Mucosa of stomach (tissue), 1 donor: ENCODE data around the gene CABP1.
"Not testable (repeated sequence)": the region's sequence is repeated elsewhere in the genome, so short reads cannot be mapped to it uniquely, and the experiment has no call there.

Experiments
- H3K27me3 ChIP-seq: one replicate; pipeline ENCODE4 v1.7.0; 2013; ENCODE audit warnings: mild to moderate bottlenecking, low read length; ENCODE audit not compliant: control insufficient read depth, insufficient read depth
- H3K36me3 ChIP-seq: one replicate; pipeline ENCODE4 v1.7.0; 2013; ENCODE audit warnings: low read length; ENCODE audit not compliant: control insufficient read depth, insufficient read depth
- H3K4me1 ChIP-seq: one replicate; pipeline ENCODE4 v1.7.0; 2013; ENCODE audit warnings: mild to moderate bottlenecking, low read length; ENCODE audit not compliant: control insufficient read depth, insufficient read depth
- H3K4me3 ChIP-seq: one replicate; pipeline ENCODE4 v1.7.0; 2013; ENCODE audit warnings: low read length
- H3K9ac ChIP-seq: one replicate; pipeline ENCODE4 v1.7.0; 2013; ENCODE audit warnings: mild to moderate bottlenecking, low read length, moderate library complexity
- H3K9me3 ChIP-seq: one replicate; pipeline ENCODE4 v1.7.0; 2013; ENCODE audit warnings: mild to moderate bottlenecking, low read length, moderate library complexity; ENCODE audit not compliant: control insufficient read depth
- donor health status: Pancreatic carcinoma.

The CABP1 gene

GRCh38 chr12:120614848-120615247 is 25.6 kb upstream of the CABP1 start:
- no peaks in the 10 kb centered on the region for H3K36me3 ChIP-seq
- no peaks in the 10 kb centered on the region for H3K9me3 ChIP-seq
- H3K9ac ChIP-seq: no peak overlapping the region
- H3K4me3 ChIP-seq: no peak overlapping the region
- H3K27me3 ChIP-seq: peaks cover 6% of the 10 kb centered on the region
- peaks cover 9% of the 10 kb centered on the region for H3K4me1 ChIP-seq

GRCh38 chr12:120617193-120617592 is 23.2 kb upstream of the CABP1 start:
- not testable (repeated sequence) for H3K36me3 ChIP-seq, H3K9ac ChIP-seq, H3K9me3 ChIP-seq, H3K4me1 ChIP-seq, H3K27me3 ChIP-seq, H3K4me3 ChIP-seq

GRCh38 chr12:120617767-120618166 is 22.7 kb upstream of the CABP1 start:
- H3K9me3 ChIP-seq, H3K27me3 ChIP-seq, H3K4me3 ChIP-seq, H3K4me1 ChIP-seq, H3K36me3 ChIP-seq, H3K9ac ChIP-seq: not testable (repeated sequence)

DNA sequence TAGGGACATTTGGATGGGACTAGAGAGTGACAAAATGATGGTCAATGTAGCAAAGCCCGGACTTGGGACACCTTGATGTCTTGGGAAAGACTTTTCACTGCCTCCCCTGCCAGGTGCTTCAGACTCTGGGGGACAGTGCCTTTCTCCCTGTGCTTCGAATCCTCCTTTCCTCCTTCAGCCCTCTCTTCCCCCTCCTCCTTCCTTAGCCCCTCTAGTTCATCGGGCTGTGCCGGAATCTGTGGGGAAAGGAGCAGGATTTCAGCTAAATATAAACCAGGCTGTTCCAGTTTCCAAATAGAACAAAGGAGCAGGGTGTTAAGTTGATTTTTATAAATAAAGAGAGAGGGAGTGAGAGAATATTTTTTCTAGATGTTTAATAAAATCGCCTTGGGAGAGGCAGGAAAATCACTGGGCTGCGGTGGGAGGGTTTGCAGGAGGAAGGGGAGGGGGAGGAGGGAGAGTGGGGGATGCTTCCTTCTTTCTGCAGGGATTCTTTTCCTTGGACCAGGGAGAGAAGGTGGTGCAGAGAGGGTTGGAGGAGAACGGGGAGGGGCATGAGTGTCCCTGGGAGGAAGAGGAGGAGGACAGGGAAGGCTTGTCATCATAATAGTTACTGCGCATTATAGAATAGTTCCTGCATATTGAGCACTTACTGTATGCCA is 21.3 kb upstream of the CABP1 start:
- Histone ChIP-seq H3K4me1 (peaks cover 4% of the 10 kb centered on the region), H3K9me3 (no peaks in the 10 kb centered on the region), H3K27me3 (peaks cover 6% of the 10 kb centered on the region), H3K4me3 (no peak overlapping the region), H3K36me3 (no peaks in the 10 kb centered on the region), H3K9ac (no peak overlapping the region)

DNA sequence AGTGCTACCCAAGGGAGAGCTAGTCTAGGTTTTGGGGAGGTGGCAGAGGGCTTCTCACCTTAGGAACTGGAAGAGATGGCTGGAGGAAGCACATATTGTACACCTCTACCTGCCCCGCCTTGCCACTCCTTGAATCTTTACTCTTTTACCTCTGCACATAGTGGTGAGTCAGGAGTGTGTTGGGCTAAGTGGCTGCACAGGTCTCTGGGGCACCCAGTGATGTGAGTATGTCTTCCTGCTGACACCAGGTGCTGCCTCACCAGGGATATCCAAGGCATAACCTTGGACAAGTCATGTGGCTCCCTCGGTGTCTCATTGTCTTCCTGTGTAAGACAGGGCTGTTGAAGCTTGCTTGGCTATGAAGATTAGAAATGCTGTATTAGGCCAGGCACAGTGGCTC is 19.8 kb upstream of the CABP1 start:
- Histone ChIP-seq H3K27me3 (peaks cover 6% of the 10 kb centered on the region), H3K36me3 (no peaks in the 10 kb centered on the region), H3K9ac (no peak overlapping the region), H3K4me1 (no peaks in the 10 kb centered on the region), H3K9me3 (no peaks in the 10 kb centered on the region), H3K4me3 (no peak overlapping the region)

DNA sequence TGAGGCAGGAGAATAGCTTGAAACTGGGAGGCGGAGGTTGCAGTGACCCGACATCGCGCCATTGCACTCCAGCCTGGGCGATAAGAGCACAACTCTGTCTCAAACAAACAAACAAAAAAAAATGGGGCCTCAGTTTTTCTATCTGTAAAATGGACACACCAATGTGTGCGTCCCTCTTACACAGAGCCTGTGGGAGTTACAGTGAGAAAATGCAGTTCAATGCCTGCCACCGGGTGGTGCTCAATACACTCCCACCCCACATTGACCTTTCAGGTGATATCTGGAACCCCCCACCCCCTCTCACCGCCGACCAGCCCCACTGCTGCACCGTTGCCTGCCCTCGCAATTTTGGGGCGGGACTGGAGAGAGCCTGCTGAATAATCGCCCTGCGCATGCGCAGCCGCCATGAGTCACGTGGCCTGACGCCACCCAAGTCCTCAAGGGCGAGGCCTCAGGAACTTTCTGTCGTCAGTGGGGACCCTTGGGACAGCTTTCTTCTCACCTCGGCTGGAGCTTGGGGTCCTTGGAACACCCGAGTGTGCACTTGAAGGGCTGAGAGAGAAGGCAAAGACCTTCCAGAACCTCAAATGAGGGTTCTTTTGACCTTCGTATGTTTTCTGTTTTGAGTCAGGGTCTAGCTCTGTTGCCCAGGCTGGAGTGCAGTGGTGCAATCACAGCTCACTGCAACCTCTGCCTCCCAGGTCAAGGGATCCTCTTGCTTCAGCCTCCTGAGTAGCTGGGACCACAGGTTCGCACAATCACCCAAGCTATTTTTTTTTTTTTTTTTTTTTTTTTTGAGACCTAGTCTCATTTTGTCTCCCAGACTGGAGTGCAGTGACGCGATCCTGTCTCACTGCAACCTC is 14.6 kb upstream of the CABP1 start:
- H3K4me3 ChIP-seq: no peak overlapping the region
- no peaks in the 10 kb centered on the region for H3K27me3 ChIP-seq
- H3K36me3 ChIP-seq: no peaks in the 10 kb centered on the region
- no peak overlapping the region for H3K9ac ChIP-seq
- H3K4me1 ChIP-seq: no peaks in the 10 kb centered on the region
- no peaks in the 10 kb centered on the region for H3K9me3 ChIP-seq

- Histone ChIP-seq H3K27me3 (no peaks in the 10 kb centered on the region), H3K9ac (no peak overlapping the region), H3K9me3 (no peaks in the 10 kb centered on the region), H3K4me3 (no peak overlapping the region), H3K4me1 (no peaks in the 10 kb centered on the region), H3K36me3 (no peaks in the 10 kb centered on the region)
These were observed 11.5 kb upstream of the CABP1 start for GRCh38 chr12:120628919-120629318.

GRCh38 chr12:120630104-120630892 is 10.1 kb upstream of the CABP1 start:
- Histone ChIP-seq H3K9me3 (no peaks in the 10 kb centered on the region), H3K36me3 (no peaks in the 10 kb centered on the region), H3K9ac (no peak overlapping the region), H3K27me3 (no peaks in the 10 kb centered on the region), H3K4me3 (no peak overlapping the region), H3K4me1 (no peaks in the 10 kb centered on the region)

DNA sequence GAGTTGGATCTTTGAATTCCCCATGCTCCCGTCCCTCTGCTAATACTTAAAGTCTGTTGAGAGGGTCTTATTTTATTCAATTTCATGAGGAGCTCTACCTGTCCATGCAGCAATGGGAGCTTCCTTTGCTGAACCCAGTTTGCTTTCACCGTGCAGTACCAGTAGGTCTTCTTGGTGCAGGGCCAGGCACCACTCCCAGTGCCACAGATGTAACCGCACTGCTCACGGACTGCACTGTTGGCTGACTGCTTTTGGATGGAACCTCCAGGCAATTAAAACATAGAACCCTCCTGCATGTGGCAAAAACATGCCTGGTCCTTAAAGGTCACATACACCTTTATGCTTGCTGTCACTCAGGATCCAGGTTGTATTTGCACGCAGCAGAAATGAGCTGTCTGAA is 9.3 kb upstream of the CABP1 start:
- no peaks in the 10 kb centered on the region for H3K36me3 ChIP-seq
- H3K4me3 ChIP-seq: no peak overlapping the region
- H3K9ac ChIP-seq: no peak overlapping the region
- H3K4me1 ChIP-seq: no peaks in the 10 kb centered on the region
- H3K9me3 ChIP-seq: no peaks in the 10 kb centered on the region
- no peaks in the 10 kb centered on the region for H3K27me3 ChIP-seq

GRCh38 chr12:120640861-120641833 is 721 bp downstream of the CABP1 start:
- no peak overlapping the region for H3K4me3 ChIP-seq
- H3K9me3 ChIP-seq: no peaks in the 10 kb centered on the region
- H3K4me1 ChIP-seq: peaks cover 10% of the 10 kb centered on the region
- no peak overlapping the region for H3K9ac ChIP-seq
- peaks cover 58% of the 10 kb centered on the region for H3K27me3 ChIP-seq
- H3K36me3 ChIP-seq: no peaks in the 10 kb centered on the region

DNA sequence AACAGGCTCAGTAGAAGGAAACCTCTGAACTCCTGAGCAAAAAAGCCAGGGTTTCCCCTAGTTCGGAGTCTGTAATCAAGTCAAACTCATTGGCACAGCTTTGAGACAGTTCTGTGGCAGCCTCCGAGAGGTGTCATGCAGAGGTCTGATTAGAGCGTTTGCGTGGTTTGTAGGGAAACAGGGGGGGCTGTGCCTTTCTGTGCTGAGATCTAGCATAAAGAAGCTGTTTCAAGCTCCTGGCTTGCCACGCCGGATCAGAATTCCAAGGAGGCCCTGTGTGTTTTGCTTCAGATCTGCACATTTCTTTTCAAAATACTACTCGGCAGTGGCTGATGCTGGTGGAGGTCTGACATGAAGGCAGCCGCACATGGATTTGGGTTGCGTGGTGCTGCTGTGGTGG is 1.7 kb downstream of the CABP1 start:
- Histone ChIP-seq H3K9me3 (no peaks in the 10 kb centered on the region), H3K36me3 (no peaks in the 10 kb centered on the region), H3K4me3 (no peak overlapping the region), H3K4me1 (peaks cover 10% of the 10 kb centered on the region), H3K9ac (no peak overlapping the region), H3K27me3 (peaks cover 65% of the 10 kb centered on the region)
